Upper lobe of left lung (tissue), 4 donors: Measurements from ENCODE around the gene DNAJC10.

Experiments
- POLR2A ChIP-seq, 4 donors: fragments of 450-650 bp; IDR thresholded peaks; one replicate each; pipeline ENCODE4 v1.5.1; 2016 to 2017; ENCODE audit warnings: antibody characterized with exemption in 4 of 4, mild to moderate bottlenecking in 2 of 4
- POLR2AphosphoS5 ChIP-seq, 2 donors: sonication (generic); formaldehyde crosslinking; IDR thresholded peaks; one replicate each; pipeline ENCODE4 v1.5.1; 2017; ENCODE audit warnings: antibody characterized with exemption in 2 of 2
- TF ChIP-seq, protein P1 (sequence below), 6 experiments: fragments of 450-650 bp in 4 of 6; fragments of 200-600 bp in 2 of 6; sonication (generic) in 2 of 6; IDR thresholded peaks; one replicate each; pipeline ENCODE4 v1.5.1; 2016 to 2019; ENCODE audit warnings: antibody characterized with exemption in 6 of 6

DNA sequence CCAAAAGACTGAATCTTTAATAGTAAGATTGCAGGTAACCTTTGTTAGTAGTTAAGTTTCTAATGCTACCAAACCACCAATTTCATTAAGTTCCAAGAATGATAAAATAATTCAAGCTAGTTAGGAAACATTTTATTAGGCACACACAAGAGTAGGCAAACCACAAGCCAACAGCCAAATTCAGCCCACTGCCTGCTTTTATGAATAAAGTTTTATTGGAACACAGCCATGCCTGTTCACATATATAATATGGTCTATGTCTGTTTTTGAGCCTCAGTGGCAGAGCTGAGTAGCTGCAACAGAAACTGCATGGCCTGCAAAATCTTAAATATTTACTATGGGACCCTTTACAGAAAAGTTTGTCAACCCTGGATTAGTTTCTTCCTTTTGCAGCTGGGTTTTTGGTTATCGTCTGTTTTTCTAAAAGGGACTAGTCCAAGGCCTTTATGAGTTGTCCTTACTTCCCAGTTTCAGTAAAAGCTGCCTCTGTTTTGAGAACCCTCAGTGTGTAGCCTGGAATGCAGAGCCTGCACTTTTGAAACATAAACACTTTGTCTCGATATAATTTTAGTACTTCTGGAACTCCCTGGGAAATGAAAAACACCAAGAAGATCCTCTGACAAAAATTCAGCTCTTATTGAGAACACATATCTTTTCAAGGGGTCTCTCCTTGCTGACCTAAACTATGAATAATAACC lies 111.3 kb downstream of the DNAJC10 start:
- TF ChIP-seq, protein P1, sequence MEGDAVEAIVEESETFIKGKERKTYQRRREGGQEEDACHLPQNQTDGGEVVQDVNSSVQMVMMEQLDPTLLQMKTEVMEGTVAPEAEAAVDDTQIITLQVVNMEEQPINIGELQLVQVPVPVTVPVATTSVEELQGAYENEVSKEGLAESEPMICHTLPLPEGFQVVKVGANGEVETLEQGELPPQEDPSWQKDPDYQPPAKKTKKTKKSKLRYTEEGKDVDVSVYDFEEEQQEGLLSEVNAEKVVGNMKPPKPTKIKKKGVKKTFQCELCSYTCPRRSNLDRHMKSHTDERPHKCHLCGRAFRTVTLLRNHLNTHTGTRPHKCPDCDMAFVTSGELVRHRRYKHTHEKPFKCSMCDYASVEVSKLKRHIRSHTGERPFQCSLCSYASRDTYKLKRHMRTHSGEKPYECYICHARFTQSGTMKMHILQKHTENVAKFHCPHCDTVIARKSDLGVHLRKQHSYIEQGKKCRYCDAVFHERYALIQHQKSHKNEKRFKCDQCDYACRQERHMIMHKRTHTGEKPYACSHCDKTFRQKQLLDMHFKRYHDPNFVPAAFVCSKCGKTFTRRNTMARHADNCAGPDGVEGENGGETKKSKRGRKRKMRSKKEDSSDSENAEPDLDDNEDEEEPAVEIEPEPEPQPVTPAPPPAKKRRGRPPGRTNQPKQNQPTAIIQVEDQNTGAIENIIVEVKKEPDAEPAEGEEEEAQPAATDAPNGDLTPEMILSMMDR (IDR thresholded peaks at IDR 0.05), result no peak
- TF ChIP-seq POLR2AphosphoS5 (IDR thresholded peaks at IDR 0.05) (no peak), POLR2A (IDR thresholded peaks at IDR 0.05) (no peak)
